ENCODE measurements around the gene PPIE. TPM values are rescaled to one million over a fixed set of nuclear protein-coding genes. Genes with fewer than 3 reads are reported as not detected.

PPIE gene
- total and polyA plus RNA-seq, 2 of the 4 experiments (the other 2 are of a cell fraction): 40.9 to 68.1 TPM

DNA sequence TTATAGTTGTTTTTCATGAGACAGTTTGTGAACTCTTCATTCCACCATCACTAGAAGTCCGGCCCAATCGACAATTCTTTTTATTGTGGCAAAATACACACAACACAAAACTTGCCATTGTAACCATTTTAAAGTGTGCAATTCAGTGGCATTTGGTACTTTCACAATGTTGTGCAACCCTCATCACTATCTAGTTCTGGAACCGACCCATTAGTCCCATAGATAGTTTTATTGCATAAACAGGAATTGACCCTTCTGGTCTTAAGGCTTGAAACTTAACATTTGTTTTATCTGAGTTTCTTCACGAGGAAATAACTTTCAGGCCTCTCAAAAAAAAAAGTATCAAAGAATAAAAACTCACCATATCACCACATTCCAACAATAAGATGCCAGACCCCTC lies 8.8 kb upstream of the PPIE start:
- BruUV-seq (replicated peaks): no TSS peak
- Histone ChIP-seq H2AK5ac (ENCODE audit: low read depth, low read length) (no peak overlapping the region), H3K56ac (ENCODE audit: extremely low read depth, insufficient read depth, low read length) (no peak overlapping the region), H3K23ac (ENCODE audit: low read depth, low read length) (no peak overlapping the region), H3K4me2 (ENCODE audit: low read depth, low read length) (no peak overlapping the region), H2BK20ac (ENCODE audit: low read depth, low read length) (no peak overlapping the region), H3K14ac (replicated peaks; ENCODE audit: low read depth, low read length) (no peak overlapping the region), H3K4me3 (ENCODE audit: insufficient read depth, low read depth, low read length) (no peak overlapping the region), H4K91ac (ENCODE audit: insufficient read depth, low read depth, low read length) (no peak overlapping the region), H2AK9ac (replicated peaks; ENCODE audit: low read depth, low read length, poor library complexity) (no peak overlapping the region), H4K20me1 (ENCODE audit: insufficient read depth, low read length) (no peaks in the 10 kb centered on the region), H3K4ac (ENCODE audit: low read depth, low read length) (no peak overlapping the region), H3K9me1 (ENCODE audit: insufficient read depth, low read length) (no peaks in the 10 kb centered on the region), H4K8ac (ENCODE audit: low read depth in 2 of 2, low read length in 2 of 2) (no peak overlapping the region), H3K27ac (ENCODE audit: insufficient read depth, low read length) (no peak overlapping the region), H2AFZ (replicated peaks; ENCODE audit: low read length, poor library complexity) (no peak overlapping the region), H3K36me3 (ENCODE audit: control insufficient read depth, insufficient read depth, low read length) (no peaks in the 10 kb centered on the region), H2BK5ac (ENCODE audit: low read depth, low read length, poor library complexity, severe bottlenecking) (no peak overlapping the region), H3K4me1 (ENCODE audit: control insufficient read depth, insufficient read depth, low read length) (no peaks in the 10 kb centered on the region), H3K9ac (ENCODE audit: low read depth, low read length) (no peak overlapping the region), H3K27me3 (ENCODE audit: control insufficient read depth, insufficient read depth, low read length) (peaks cover 54% of the 10 kb centered on the region), H3K9me3 (ENCODE audit: control insufficient read depth, insufficient read depth, low read length) (no peaks in the 10 kb centered on the region), H2BK15ac (ENCODE audit: low read depth, low read length) (no peak overlapping the region), H2BK120ac (ENCODE audit: low read depth, low read length) (no peak overlapping the region), H3K18ac (ENCODE audit: low read depth, low read length) (no peak overlapping the region), H3K79me1 (ENCODE audit: low read depth in 1 of 2, low read length in 2 of 2) (no peaks in the 10 kb centered on the region), H4K5ac (ENCODE audit: low read depth, low read length) (no peak overlapping the region)
- ATAC-seq (ENCODE audit: low read depth) (no peak), DNase-seq (no peak)
- ChIA-PET CTCF (interaction anchor here (0.7 kb wide), 1 partner anchor 70 kb away, joined by 3 read pairs; no protein-coding TSS in a partner anchor), POLR2A (ENCODE audit: unreplicated experiment) (no interaction called here)
- no peak for TF ChIP-seq SMC3 (IDR thresholded peaks at IDR 0.05; ENCODE audit: low read depth, low read length)
- peak; percentile 45 for TF ChIP-seq CEBPB (IDR thresholded peaks at IDR 0.05; ENCODE audit: low read depth, low read length)
- WGBS, 2 experiments (ENCODE audit: extremely low coverage in 2 of 2, insufficient read length in 1 of 2): 0% methylated on average over 2 of the region's 4 CpGs; no CpG with 5 or more reads in 1 of the 2 experiments
- in situ Hi-C loops (cut with MboI; ENCODE audit: low sequenced_read_pairs): no loop called here
- dilution Hi-C loops (cut with HindIII; ENCODE audit: low sequenced_read_pairs, unreplicated experiment): no loop called here
- intact Hi-C loops (cut with micrococcal nuclease): no loop called here

Measured in IMR-90 (cell line).